HG02852 (cell line): ENCODE results near the gene ZNF8.
A peak's percentile ranks its signal among the peaks of the same experiment; 100 is the strongest.
"Not testable (repeated sequence)": the region's sequence is repeated elsewhere in the genome, so short reads cannot be mapped to it uniquely, and the experiment has no call there.

Experiments used
- ATAC-seq: cut with Tn5 transposase; IDR thresholded peaks from one replicate; pipeline ENCODE4 v1.9.1; 2021; ENCODE audit warnings: mild to moderate bottlenecking, moderate library complexity; ENCODE audit not compliant: unreplicated experiment

Gene ZNF8

DNA sequence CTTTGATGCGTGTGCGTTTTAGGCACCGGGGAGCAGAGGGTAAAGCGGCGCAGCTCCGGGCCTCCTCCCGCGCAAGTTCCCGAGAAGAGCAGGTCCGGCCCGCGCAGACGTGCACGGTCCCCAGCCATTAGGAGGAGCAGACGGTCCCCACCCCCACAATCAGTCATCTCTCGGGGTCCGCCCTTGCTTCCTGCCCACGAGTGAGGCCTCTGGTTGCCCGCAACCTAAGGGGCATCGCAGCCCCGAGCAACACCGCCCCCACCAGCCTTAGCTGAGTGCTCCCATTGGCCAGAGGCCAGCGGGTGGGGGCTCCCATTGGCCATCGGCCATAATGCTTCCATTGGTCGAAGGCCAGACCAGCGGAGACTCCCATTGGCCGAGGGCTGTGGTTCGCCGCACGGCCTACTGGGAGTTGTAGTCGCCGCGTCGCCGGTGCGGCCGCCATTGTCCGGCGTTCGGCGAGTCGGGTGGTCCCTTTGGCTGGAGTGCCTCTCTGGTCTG, at the start of gene ZNF8:
TSS of gene ZNF8 (plus strand) at position 415 of the 501 bp plus-strand sequence. CDS start 127 bp downstream, outside the sequence.
- ATAC-seq, result peak; percentile 96

DNA sequence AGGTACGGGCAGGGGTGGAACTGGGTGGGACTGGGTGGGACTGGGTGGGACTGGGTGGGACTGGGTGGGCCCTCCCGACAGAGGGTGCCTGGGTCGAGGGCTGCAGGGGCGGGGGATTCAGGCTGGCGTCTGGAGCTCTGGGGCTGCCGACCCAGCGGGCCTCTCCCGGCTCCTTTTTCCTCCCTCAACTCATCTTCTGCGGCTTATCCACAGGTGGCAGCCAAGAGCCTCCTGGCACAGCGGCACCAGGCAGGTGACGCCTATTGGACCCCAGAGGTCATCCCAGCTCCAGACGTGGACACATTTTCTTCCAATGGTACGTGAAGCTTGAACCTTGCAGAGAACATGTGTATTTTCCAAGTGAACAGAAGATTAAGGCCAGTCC, 49.5 kb upstream of the ZNF8 start:
- ATAC-seq, result no peak

DNA sequence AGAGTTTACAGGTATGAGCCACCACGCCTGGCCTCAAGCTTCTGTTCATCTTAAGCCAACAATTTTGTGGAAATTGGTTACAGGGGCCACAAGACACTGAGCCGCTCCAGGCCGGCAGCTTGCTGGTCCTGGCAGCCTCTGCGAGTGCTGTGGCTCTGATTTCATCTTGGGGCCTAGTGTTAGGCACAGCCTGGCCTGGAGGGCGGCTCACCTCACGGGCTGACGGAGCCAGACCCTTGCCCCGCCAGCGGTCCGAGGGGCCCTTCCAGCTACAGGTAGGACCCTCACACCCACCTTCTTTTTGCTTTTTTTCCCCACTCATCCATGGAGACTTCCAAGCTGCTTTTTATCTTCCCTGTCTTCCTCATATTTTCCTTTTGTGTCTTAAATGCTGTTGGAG, 41.4 kb upstream of the ZNF8 start:
- ATAC-seq, result no peak

DNA sequence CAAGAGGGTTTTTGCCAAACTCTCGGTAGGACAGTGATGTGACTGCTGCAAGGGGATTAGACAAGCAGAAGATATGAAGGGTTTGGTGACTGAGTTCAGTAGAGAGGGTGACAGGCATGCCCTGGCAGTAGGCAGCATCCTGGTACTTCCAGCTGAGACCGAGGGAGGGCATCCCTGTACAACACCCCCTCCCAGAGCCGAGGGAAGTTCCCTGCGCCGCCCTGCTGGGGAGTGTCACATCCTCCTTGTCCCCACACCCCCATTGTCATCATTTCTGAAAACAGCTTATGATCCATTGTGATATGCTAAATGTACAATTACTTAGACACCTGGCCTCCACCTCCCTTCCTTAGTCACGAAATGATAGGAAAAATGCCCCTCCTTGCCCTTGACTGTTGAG, 35.4 kb upstream of the ZNF8 start:
- ATAC-seq, result no peak

DNA sequence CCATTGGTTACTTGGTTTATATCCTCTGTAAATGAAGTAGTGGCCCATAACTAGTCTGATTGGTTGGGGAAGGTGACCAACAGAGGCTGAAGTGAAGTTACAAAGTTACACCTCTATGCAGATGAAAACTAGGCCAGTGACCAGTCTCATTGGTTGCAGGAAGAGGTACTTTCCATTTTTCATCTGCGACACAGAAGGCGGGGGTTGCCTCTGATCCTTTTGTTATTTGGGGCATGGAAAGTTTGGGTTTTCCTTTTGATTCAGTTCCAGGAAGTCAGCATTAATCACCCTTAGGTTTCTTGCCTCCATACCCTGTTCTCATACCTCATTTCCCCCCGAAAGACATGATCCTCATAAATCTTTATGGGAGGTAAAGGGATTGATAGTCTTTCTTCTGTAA, 29.9 kb upstream of the ZNF8 start:
- no peak for ATAC-seq

DNA sequence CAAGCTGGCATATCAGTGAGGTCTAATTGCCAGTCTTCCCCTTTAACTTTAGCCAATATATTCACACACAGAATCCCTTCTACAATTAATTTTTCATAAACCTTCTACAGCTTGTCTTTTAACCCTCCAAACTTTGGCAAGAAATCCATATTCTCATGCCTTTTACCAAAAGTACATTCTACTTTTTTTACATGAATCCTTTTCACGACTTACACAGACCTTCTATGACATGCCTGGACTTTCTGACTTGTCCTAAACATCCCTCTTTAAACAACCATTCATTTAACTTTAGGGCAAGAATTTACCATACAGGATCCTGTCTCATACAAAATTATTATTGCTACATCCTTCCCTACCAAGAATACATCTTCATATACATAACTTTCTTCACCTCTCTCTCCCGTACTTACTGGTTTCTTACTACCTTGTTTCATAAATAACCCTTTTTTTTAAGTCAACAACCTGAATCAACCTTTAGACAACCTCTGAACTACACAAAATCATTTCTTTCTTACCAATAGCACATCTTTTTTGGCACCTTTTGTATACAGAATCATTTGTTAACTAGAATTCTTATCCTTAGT, 26.6 kb upstream of the ZNF8 start:
- no peak for ATAC-seq

DNA sequence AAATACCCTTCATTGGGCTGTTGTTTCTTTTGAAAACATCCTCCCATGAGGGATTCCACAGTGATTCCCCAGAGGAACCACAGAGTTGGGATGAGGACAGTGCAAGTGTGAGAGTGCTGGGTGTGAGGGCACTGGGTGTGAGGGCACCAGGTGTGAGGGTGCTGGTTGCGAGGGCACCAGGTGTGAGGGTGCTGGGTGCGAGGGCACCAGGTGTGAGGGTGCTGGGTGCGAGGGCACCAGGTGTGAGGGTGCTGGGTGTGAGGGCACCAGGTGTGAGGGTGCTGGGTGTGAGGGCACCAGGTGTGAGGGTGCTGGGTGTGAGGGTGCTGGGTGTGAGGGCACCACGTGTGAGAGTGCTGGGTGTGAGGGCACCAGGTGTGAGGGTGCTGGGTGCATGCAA, 20.5 kb upstream of the ZNF8 start:
- not testable (repeated sequence) for ATAC-seq

DNA sequence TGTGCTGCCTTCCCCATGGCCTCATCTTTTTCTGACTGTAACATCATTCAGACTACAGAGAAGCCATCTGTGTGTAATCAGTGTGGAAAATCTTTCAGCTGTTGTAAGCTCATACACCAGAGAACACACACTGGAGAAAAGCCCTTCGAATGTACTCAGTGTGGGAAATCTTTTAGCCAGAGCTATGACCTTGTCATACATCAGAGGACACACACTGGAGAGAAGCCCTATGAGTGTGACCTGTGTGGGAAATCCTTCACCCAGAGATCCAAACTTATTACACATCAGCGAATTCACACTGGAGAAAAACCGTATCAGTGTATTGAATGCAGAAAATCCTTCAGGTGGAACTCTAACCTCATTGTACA, 17.2 kb upstream of the ZNF8 start:
- no peak for ATAC-seq

DNA sequence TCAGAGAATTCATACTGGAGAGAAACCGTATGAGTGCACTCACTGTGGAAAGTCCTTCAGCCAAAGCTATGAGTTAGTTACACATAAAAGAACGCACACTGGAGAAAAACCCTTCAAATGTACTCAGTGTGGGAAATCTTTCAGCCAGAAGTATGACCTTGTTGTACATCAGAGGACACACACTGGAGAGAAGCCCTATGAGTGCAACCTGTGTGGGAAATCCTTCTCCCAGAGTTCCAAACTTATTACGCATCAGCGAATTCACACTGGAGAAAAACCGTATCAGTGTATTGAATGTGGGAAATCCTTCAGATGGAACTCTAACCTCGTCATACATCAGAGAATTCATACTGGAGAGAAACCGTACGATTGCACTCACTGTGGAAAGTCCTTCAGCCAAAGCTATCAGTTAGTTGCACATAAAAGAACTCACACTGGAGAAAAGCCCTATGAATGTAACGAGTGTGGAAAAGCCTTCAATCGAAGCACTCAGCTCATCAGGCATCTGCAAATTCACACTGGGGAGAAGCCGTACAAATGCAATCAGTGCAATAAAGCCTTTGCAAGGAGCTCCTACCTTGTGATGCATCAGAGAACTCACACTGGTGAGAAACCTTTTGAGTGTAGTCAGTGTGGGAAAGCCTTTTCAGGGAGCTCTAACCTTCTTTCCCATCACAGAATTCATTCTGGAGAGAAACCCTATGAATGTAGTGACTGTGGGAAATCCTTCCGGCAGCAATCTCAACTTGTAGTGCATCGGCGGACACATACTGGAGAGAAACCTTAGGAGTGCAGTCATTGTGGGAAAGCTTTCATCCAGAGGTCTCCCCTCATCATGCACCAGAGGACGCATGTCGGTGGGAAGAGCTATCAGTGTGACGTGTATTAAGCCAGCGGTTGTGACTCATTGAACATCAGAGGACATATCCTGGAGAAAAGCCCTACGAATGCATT, 16.5 kb upstream of the ZNF8 start:
- ATAC-seq, result no peak

DNA sequence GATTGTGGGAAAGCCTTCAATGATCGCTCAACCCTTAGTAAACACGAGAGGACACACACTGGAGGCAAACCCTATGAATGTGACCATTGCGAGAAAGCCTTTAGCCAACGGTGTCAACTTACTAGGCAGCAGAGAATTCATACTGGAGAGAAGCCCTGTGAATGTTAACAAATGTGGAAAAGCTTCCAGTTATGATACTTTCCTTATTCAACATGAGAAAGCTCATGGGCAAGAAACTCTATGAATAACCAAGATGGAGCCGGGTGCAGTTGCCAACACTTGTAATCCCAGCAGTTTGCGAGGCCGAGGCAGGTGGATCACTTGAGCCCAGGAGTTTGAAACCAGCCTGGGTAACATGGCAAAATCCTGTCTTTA, 15.8 kb upstream of the ZNF8 start:
- ATAC-seq, result no peak

DNA sequence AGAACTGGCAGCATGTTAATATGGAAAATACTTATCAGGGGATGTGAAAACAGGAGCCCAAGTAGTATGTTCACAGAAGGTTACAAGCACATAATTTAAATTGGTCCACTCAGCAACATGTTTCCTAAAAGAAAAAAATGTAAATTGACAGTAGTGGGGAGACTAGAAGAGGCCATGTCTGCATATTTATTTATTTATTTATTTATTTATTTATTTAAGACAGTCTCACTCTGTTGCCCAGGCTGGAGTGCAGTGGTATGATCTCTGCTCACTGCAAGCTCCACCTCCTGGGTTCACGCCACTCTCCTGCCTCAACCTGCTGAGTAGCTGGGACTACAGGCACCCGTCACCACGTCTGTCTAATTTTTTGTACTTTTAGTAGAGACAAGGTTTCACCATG, 13.7 kb upstream of the ZNF8 start:
- ATAC-seq, result no peak

DNA sequence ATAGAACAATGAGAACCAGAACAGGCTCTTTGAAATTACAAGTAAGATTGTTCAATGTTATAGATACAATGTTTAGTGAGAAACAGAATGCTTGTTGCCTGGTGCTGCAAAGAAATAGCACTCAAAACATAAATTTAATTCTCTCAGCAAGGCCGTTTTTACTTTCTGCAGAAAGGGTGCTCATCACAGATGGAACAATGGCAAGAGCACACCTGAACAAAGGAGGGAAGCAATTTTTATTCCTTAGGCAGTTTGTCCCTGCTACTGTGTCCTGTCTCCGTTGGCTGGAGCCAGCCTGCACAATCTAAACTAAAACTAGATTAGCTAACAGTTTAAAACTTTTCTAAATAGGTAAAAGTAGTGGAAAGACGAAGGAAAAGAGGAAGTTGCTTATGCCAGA, 10.4 kb upstream of the ZNF8 start:
- no peak for ATAC-seq

DNA sequence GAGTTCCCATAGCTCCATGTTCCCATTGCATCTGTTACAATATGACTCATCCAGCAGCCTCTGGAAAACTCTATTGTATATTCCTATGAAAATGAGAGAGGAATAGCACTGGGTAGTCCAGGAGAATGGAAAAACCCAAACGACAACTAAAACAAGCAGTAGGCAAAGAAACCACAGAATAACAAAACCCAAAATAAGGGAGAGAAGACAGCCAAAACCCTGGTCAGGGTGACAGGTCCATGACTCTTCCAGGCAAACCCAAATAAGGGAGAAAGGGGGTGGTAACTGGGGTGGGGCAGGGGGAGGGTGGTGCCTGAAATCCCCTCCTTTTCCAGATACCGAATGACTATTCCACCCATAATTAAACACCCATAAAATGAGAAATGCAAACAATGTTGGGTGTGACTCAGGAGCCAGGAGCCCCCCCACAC, 4.0 kb upstream of the ZNF8 start:
- no peak for ATAC-seq

DNA sequence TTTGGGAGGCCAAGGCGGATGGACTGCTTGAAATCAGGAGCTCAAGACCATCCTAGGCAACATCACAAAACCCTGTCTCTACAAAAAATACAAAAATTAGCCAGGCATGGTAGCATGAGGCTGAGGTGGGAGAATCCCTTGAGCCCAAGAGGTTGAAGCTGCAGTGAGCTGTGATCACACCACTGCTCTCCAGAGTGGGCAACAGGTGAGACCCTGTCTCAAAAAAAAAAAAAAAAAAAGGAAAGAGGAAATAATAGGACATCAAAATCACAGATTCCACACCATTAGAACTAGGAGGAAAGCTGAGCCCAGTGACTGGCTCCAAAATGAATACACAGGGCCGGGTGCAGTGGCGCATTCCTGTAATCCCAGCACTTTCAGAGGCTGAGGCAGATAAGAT, 3.2 kb upstream of the ZNF8 start:
- ATAC-seq, result no peak

DNA sequence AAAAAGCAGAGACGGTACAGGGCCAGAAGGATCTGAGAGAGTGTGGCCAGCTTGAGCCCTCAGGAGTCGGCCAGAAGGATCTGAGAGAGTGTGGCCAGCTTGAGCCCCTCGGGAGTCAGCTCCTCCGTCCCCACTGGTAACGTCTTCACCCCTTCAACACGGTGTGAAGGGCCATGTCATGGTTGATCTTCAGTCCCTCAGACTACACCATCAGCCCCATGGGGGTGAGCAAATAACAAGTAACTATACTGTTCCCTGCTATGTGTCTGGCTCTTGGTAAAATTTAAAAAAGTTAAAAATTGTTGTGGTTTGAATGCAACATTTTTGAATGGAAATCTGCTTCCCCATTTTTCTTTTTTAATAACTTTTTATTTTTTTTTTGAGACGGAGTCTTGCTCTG, 1.6 kb upstream of the ZNF8 start:
- ATAC-seq, result no peak

DNA sequence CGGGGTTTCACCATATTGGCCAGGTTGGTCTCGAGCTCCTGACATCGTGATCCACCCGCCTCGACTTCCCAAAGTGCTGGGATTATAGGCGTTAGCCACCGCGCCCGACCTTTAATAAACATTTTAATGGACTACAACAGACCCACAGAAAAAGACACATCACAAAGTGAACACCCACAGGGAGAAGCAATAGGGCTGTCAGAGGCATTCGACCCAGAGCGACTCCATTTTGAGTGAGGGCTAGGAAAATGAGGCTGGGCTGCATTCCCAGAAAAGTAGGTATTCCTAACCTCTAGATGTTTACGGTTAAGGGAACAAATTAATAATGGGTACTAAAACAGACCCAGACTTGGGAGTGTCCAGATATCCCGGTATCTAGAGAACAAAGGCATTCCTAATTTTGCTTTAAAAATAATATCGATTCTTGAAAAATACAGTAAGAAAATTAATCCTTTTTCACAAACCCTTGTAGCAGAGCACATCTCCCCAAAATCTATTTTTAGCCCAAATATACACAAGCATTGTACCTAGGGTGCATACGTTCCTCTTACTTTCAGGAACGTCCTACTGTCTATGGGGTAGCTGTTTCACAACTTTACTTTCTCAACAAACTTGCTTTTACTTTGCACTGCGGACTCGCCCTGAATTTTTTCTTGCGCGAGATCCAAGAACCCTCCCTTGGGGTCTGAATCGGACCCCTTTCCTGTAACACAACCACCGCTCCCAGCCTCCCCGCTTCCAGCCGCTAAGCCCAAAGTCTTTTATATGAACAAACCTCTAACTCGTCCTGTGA, 811 bp upstream of the ZNF8 start:
- ATAC-seq, result no peak

DNA sequence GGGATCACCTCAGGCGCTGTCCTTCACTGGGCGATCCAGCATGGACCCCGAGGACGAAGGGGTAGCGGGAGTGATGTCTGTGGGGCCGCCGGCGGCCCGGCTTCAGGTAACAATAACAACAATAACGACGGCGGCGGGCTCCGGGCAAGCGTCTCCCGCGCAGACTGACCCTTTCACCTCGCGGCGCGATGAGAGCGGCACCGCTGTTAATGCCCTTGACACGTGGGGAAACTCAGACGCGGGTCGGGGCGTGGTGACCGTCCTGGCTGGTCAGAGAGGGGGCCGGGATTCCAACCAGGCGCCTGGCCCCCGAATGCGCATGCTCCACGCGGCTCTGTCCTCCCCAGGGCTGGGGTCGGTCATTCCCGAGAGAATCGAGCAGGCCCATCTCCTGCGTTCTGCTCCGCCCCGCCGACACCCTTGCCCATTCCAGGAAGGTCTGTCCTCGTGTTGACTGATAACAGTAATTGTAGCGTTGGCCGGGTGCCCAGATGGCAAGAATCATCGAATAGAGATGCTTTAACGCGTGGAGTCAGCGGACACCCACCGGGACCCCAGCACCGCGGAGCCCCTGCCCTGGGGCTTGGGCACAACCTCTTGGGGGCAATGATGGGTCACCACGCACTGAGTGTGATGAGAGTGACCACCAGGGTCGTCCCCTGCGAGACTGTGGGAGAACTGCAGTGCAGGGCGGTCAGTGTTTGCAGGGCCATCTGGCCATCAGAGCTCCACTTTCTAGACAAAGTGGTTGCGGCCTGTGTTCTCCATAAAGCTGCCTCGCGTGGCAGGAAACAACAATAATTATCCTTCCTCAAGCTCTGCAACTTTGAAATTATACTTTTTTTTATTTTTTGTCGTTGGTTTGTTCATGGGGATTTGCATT, 528 bp downstream of the ZNF8 start:
- ATAC-seq, result peak; percentile 34

DNA sequence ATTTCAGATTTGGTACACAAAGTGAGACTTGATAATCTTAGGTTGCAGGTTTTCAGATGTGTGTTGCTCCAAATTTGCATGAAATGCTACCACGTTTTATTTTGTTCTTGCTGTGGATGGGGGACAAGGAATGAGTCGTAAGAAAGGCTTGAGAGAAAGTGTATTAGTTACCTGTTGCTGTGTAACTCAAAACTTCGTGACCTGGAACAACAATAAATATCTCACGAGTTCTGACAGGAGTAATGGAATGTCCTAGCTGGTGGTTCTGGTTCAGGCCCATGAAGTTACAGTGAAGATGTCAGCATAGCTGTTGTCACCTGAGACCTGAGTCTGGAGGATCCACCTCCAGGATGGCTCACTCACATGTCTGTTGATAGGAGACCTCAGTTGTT, 1.2 kb downstream of the ZNF8 start:
- no peak for ATAC-seq

DNA sequence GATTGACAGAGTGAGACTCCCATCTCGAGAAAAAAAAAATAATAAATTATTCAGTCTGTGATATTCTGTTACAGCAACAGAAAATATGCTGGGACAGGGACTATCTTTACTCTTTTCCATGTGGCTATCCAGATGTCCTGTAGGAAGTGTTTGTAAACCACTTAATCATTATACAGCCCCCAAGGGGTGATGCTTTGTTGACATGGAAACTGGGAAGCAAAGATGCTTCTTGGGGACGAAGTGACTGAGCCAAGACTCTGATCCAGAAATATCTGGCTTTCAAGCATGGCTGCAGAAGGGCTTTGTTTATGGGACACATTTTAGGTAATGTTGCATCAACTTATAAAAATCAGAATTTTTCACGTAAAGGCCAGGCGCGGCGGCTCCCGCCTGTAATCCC, 5.4 kb downstream of the ZNF8 start:
- no peak for ATAC-seq

DNA sequence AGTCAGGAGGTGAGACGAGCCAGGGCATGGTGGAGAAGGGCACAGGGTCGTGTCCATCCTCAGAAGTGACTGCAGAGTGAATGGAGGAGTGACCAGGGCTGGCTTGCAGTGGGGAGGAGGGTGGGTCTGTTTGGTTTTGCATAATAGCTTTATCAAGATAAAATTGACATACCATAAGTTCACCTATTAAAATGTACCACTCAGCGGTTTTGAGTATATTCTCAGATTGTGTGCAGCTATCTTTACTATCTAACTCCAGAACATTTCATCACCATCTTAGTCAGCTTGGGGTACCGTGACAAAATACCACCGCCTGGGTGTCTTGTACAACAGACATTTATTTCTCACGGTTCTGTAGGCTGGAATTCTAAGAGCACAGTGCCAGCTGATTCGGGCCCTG, 13.2 kb downstream of the ZNF8 start:
- ATAC-seq, result no peak
